AG09309 (cell line): ENCODE measurements around the gene CKB.

Experiments
- DNase-seq: peaks from one replicate; pipeline ENCODE4 v3.0.0-alpha.2; 2010; ENCODE audit warnings: low read depth
- H3K4me3 ChIP-seq: 2 replicates; pipeline ENCODE4 v1.5.1; 2011; ENCODE audit warnings: mild to moderate bottlenecking, low read depth, low read length, moderate library complexity; ENCODE audit not compliant: control insufficient read depth
- TF ChIP-seq, protein P1 (sequence below): IDR thresholded peaks from 2 replicates; pipeline ENCODE4 v1.5.1; 2011; ENCODE audit warnings: mild to moderate bottlenecking, low read depth, low read length, inconsistent platforms; ENCODE audit not compliant: insufficient read depth, control insufficient read depth; ENCODE audit errors: missing control alignments

The CKB gene

DNA sequence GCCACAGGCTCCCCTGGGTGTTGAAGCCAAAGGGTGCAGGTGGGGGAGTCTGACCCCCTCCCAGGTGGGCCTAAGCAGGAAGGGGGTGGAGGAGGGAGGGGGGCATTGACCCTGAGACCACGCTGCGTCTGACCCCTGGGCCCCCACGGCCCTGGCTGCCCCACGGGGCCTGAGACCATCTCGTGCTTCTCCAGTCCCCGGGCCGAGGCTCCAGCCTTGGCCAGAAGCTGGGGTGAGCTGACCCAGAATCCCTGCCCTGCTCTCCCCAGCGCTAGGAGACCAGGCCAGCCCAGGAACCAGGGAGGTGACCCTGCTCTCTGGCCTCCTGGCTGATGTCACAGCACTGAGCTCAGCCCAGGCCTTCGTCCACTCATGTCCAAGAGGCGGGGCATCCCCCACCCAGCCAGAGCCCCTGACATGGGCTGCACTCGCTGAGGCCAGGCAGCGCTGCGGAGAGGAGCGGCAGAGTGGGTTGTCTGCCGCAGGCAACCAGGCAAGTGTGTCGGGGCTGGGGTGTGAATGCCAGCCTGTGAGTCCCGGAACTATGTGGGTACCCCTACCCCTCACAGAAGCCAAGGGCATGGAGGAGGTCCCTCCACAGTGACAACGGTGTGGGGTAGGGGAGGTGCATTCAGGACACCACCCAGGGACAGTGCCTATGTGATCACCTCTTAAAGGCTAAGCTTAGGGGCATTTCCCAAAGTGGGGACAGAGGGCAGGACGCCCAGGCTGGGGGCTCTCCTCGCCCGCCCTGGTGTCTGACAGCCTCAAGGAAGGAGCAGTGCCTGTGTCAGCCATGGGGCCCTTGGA is 12.7 kb upstream of the CKB start:
- DNase-seq: no peak
- H3K4me3 ChIP-seq: no peak overlapping the region
- TF ChIP-seq, protein P1, sequence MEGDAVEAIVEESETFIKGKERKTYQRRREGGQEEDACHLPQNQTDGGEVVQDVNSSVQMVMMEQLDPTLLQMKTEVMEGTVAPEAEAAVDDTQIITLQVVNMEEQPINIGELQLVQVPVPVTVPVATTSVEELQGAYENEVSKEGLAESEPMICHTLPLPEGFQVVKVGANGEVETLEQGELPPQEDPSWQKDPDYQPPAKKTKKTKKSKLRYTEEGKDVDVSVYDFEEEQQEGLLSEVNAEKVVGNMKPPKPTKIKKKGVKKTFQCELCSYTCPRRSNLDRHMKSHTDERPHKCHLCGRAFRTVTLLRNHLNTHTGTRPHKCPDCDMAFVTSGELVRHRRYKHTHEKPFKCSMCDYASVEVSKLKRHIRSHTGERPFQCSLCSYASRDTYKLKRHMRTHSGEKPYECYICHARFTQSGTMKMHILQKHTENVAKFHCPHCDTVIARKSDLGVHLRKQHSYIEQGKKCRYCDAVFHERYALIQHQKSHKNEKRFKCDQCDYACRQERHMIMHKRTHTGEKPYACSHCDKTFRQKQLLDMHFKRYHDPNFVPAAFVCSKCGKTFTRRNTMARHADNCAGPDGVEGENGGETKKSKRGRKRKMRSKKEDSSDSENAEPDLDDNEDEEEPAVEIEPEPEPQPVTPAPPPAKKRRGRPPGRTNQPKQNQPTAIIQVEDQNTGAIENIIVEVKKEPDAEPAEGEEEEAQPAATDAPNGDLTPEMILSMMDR: no peak

DNA sequence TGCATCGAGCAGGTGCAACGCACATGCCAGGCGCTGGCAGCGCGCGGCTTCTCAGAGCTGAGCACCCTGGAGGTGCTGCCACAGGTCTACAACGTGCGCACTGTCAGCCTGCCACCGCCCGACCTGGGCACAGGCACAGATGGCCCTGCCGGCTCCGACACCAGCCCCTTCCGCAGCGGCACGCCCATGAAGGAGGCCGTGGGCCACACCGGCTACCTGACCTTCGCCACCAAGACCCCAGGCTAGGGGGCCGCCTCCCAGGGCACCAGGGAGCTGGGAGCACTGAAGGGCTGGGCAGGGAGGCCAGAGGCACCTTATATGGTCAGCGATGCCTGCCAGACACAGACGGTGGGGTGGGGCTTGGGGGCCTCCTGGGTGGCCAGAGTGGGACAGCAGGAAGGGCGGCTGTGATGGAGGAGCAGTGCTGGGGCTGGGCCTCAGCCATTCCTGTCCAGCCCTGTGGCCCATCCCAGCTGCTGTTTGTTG is 12.0 kb upstream of the CKB start:
- no peak for DNase-seq
- no peak overlapping the region for H3K4me3 ChIP-seq
- TF ChIP-seq, protein P1: no peak

DNA sequence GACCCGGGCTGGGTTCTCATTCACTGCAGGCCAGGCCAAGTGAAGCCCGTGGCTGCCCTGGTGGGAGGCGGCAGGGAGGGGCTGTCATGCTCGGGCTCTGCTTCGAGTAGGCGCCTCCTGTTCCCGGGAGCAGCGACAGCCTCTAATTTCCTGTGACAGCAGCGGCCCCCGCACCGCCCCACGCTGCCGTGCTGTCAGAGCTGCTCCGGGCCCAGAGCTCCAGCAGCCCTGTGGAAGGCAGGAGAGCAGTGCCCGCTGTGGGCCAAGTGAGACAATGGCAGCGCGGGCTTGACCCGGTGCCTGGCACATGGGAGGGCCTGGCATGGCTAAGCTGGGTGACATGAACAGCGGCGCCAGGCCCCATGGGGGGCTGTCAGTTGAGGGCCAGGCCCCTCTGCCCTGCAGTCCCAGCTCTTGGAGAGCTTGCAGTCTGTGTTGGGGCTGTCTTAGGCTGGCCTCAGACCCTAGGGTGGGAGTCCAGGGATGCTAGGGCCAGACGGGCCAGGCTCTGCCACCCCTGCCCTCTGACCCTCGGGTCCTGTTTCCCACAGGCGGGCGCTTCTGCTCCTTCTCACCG is 11.5 kb upstream of the CKB start:
- no peak overlapping the region for H3K4me3 ChIP-seq
- DNase-seq: no peak
- TF ChIP-seq, protein P1: no peak

DNA sequence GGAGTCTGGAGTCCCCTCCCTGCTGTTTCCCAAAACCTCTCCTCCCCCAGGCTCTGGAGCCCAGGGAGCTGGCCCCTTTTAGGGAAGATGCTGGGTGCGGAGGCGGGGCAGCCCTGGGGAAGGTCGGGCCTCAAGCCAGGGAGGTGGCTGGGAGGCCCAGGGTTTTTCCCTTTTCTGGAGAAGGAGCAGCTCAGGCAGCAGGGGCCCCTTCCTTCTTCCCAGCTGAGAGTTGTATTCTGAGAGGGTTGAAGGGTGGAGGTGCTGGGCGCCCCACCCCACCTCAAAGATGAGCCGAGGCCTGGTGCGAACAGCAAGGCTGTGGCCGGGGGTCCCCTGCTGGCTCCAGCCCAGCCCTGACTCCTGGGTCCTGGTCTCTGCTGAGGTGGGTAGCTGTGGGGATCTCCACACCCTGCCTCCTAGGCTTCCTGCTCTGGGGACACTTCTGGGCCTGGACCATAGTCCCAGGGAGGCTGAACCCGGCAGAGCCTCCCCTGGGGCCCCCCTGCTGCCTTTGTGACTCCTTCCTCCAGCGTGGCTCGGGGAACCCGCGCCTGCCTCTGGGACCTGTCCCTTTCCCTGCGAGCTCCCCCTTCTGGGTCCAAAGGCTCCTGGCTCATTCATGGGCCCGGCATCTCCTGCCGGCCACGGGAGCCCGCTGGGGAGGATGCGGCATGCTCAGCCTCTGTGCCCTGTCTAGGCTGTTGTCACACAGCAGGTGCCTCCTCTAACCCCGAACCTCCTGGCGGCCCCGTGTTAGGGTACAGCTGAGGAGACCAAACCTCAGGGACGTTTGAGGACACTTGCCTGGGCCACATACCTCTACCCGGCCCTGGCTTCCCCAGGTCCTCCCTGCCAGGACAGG is 10.7 kb upstream of the CKB start:
- no peak for DNase-seq
- H3K4me3 ChIP-seq: no peak overlapping the region
- TF ChIP-seq, protein P1: no peak

DNA sequence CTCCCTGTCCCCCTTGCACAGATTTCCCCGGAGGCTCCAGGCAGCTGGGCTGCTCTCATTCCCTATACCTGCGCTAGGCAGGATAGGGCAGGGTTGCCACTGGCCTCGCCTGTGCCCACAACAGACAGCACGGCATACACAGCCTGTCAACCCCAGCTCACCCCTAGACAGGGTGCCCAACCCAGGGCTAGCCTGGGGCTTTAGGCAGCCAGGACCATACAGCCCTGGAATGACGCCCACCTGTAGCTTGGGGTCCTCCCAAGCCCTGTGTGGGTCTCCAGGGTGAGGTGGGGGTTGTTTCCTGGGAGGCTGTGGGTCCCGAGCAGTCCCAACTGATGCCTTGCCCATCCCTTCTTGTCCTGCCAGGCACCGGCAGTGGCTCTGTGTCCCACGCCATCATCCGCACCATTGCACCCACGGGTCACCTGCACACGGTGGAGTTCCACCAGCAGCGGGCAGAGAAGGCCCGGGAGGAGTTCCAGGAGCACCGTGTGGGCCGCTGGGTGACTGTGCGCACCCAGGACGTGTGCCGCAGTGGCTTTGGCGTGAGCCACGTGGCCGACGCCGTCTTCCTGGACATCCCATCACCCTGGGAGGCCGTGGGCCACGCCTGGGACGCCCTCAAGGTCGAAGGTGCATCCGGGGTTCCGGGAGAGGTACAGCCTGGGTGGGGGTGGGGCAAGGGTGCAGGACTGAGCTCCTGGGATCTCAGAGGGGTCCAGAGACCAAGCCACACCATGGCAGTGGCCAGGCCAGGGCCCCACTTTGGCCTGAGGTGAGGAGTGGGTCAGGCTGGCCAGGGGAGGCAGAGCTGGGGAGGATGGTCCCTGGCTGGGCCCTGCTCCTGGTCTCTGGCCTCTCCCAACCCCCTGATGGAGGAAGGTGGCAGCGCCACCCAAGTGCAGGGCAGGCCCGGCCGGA is 9.8 kb upstream of the CKB start:
- DNase-seq: no peak
- H3K4me3 ChIP-seq: no peak overlapping the region
- TF ChIP-seq, protein P1: no peak
